Measurements from ENCODE around the gene SMAD6.

The SMAD6 gene

GRCh38 chr15:66702035-66702786, at the start of gene SMAD6:
SMAD6 (plus strand) TSS chr15:66702236; CDS start chr15:66703259, 1,023 bp downstream.
- H3K36me3 ChIP-seq (ENCODE audit: control insufficient read depth, insufficient read depth, low read length), result no peaks in the 10 kb centered on the region
- H3K9me3 ChIP-seq (ENCODE audit: control insufficient read depth, low read length), result no peaks in the 10 kb centered on the region
- no peaks in the 10 kb centered on the region for H3K4me1 ChIP-seq
- H3K4me2 ChIP-seq (ENCODE audit: low read length), result peak within 1 kb of the TSS; percentile 86
- peak within 1 kb of the TSS; percentile 82 for H2AFZ ChIP-seq
- peak within 1 kb of the TSS; percentile 53 for H3K4me3 ChIP-seq (ENCODE audit: low read depth, low read length)
- H3K9ac ChIP-seq, result no peak within 1 kb of the TSS
- TF ChIP-seq CTCF (IDR thresholded peaks at IDR 0.05), result no peak
- peak within 1 kb of the TSS; percentile 69 for H3K27ac ChIP-seq
- H3K79me2 ChIP-seq, result no peaks in the 10 kb centered on the region
- H3K27me3 ChIP-seq (ENCODE audit: control insufficient read depth, insufficient read depth, low read length), result no peaks in the 10 kb centered on the region

- Histone ChIP-seq H3K79me2 (no peaks in the 10 kb centered on the region), H3K4me2 (ENCODE audit: low read length) (no peak overlapping the region), H3K9me3 (ENCODE audit: control insufficient read depth, low read length) (no peaks in the 10 kb centered on the region), H3K36me3 (ENCODE audit: control insufficient read depth, insufficient read depth, low read length) (no peaks in the 10 kb centered on the region), H2AFZ (no peak overlapping the region), H3K27ac (no peak overlapping the region), H3K27me3 (ENCODE audit: control insufficient read depth, insufficient read depth, low read length) (no peaks in the 10 kb centered on the region), H3K9ac (no peak overlapping the region), H3K4me1 (no peaks in the 10 kb centered on the region), H3K4me3 (ENCODE audit: low read depth, low read length) (no peak overlapping the region)
- no peak for TF ChIP-seq CTCF (IDR thresholded peaks at IDR 0.05)
Observed at GRCh38 chr15:66652806-66653205, 49.2 kb upstream of the SMAD6 start.

- TF ChIP-seq CTCF (IDR thresholded peaks at IDR 0.05), result no peak
- no peaks in the 10 kb centered on the region for H3K36me3 ChIP-seq (ENCODE audit: control insufficient read depth, insufficient read depth, low read length)
- H3K4me3 ChIP-seq (ENCODE audit: low read depth, low read length), result no peak overlapping the region
- no peak overlapping the region for H3K27ac ChIP-seq
- H3K79me2 ChIP-seq, result no peaks in the 10 kb centered on the region
- no peaks in the 10 kb centered on the region for H3K9me3 ChIP-seq (ENCODE audit: control insufficient read depth, low read length)
- no peaks in the 10 kb centered on the region for H3K4me1 ChIP-seq
- no peak overlapping the region for H3K4me2 ChIP-seq (ENCODE audit: low read length)
- H3K9ac ChIP-seq, result no peak overlapping the region
- no peaks in the 10 kb centered on the region for H3K27me3 ChIP-seq (ENCODE audit: control insufficient read depth, insufficient read depth, low read length)
- no peak overlapping the region for H2AFZ ChIP-seq
Observed at GRCh38 chr15:66653398-66653797, 48.6 kb upstream of the SMAD6 start.

GRCh38 chr15:66653852-66654251, 48.2 kb upstream of the SMAD6 start:
- Histone ChIP-seq H3K9me3 (ENCODE audit: control insufficient read depth, low read length) (no peaks in the 10 kb centered on the region), H3K36me3 (ENCODE audit: control insufficient read depth, insufficient read depth, low read length) (no peaks in the 10 kb centered on the region), H3K9ac (no peak overlapping the region), H3K4me3 (ENCODE audit: low read depth, low read length) (no peak overlapping the region), H2AFZ (no peak overlapping the region), H3K4me2 (ENCODE audit: low read length) (no peak overlapping the region), H3K27ac (no peak overlapping the region), H3K79me2 (no peaks in the 10 kb centered on the region), H3K4me1 (no peaks in the 10 kb centered on the region), H3K27me3 (ENCODE audit: control insufficient read depth, insufficient read depth, low read length) (no peaks in the 10 kb centered on the region)
- TF ChIP-seq CTCF (IDR thresholded peaks at IDR 0.05), result no peak

- no peak for TF ChIP-seq CTCF (IDR thresholded peaks at IDR 0.05)
- Histone ChIP-seq H3K27me3 (ENCODE audit: control insufficient read depth, insufficient read depth, low read length) (no peaks in the 10 kb centered on the region), H3K36me3 (ENCODE audit: control insufficient read depth, insufficient read depth, low read length) (no peaks in the 10 kb centered on the region), H3K4me3 (ENCODE audit: low read depth, low read length) (no peak overlapping the region), H2AFZ (no peak overlapping the region), H3K4me2 (ENCODE audit: low read length) (no peak overlapping the region), H3K4me1 (no peaks in the 10 kb centered on the region), H3K9ac (no peak overlapping the region), H3K79me2 (no peaks in the 10 kb centered on the region), H3K9me3 (ENCODE audit: control insufficient read depth, low read length) (no peaks in the 10 kb centered on the region), H3K27ac (no peak overlapping the region)
Observed at GRCh38 chr15:66654361-66654738, 47.7 kb upstream of the SMAD6 start.
